Right lobe of liver (tissue), 6 donors: ENCODE measurements around the gene SECISBP2. TPM values are rescaled to one million over a fixed set of nuclear protein-coding genes. Genes with fewer than 3 reads are reported as not detected.

Source experiments
- ATAC-seq, 4 donors: fragments of 200-7000 bp; cut with Tn5 transposase; one replicate each; pipeline ENCODE4 v1.9.1; 2020; ENCODE audit warnings: mild to moderate bottlenecking in 4 of 4, moderate library complexity in 4 of 4
- DNase-seq, 3 donors: peaks; one replicate each; pipeline ENCODE4 v3.0.0-alpha.2; 2020
- H3K27ac ChIP-seq, 3 donors: fragments of 200-600 bp; one replicate each; pipeline ENCODE4 v1.8.0; 2022
- H3K27me3 ChIP-seq, 2 donors: fragments of 200-600 bp; one replicate each; pipeline ENCODE4 v1.8.0; 2022
- H3K36me3 ChIP-seq, 4 donors: fragments of 200-600 bp; sonication (generic) in 1 of 4; one replicate each; pipeline versions ENCODE4 v1.5.1 to v1.8.0; 2017 to 2022; ENCODE audit warnings: control low read depth in 1 of 4
- H3K4me1 ChIP-seq, 4 donors: fragments of 200-600 bp; sonication (generic) in 1 of 4; one replicate each; pipeline versions ENCODE4 v1.5.1 to v1.8.0; 2017 to 2022; ENCODE audit warnings: control low read depth in 1 of 4
- H3K4me3 ChIP-seq, 3 donors: fragments of 200-600 bp; one replicate each; pipeline ENCODE4 v1.8.0; 2022
- H3K9me3 ChIP-seq, 4 donors: fragments of 200-600 bp; sonication (generic) in 1 of 4; one replicate each; pipeline versions ENCODE4 v1.5.1 to v1.8.0; 2017 to 2022; ENCODE audit warnings: control low read depth in 1 of 4
- CTCF ChIP-seq, 4 donors: fragments of 200-600 bp in 3 of 4; fragments of 450-650 bp in 1 of 4; IDR thresholded peaks; one replicate each; pipeline versions ENCODE4 v1.5.1 to v1.8.0; 2016 to 2022; ENCODE audit warnings: antibody characterized with exemption in 4 of 4, mild to moderate bottlenecking in 2 of 4
- POLR2A ChIP-seq: fragments of 450-650 bp; IDR thresholded peaks from one replicate; pipeline ENCODE4 v1.6.1; 2017; ENCODE audit warnings: antibody characterized with exemption, mild to moderate bottlenecking
- WGBS: methylation state at CpG from one replicate; pipeline ENCODE4 v1.1.6; 2018; ENCODE audit warnings: low coverage, low lambda C conversion rate; ENCODE audit not compliant: insufficient coverage; ENCODE audit errors: missing lambda C conversion rate; 5-methylcytosine and 5-hydroxymethylcytosine counted together
- intact Hi-C, 2 donors: fragments of 100-400 bp; cut with DNase I; formaldehyde crosslinking; loops; one replicate each; pipeline versions ENCODE4 v1.11.2 to v1.14.1; 2022
- total RNA-seq, 6 experiments: library from RNA; depleted of rRNA in 2 of 6; stranded (reverse); fragments of >200 nt in 2 of 6; fragmentation: NEBNext Ultra II Directional in 3 of 6; extraction: Animal tissue kit (Norgen Biotek cat#: 25700) in 3 of 6; gene quantifications; one replicate each; pipeline versions ENCODE4 v1.1.0 to v1.2.4, GENCODE V29; 2016 to 2023
- donor health status: DM: no; HTN: yes; CAD: no.
- donor health status: DM: no; HTN: no; CAD: no.
- donor health status: DM: no; HTN: no; CAD: no.
- donor health status: DM: no; HTN: yes; CAD: no.
- donor health status: DM: no; HTN: yes; CAD: no.

Gene SECISBP2
- total RNA-seq, 6 experiments from 2014 or later = 17.3 to 34.2 (median 26.5) TPM

- Histone ChIP-seq H3K4me3 (no peak overlapping the region), H3K9me3 (no peaks in the 10 kb centered on the region), H3K36me3 (peaks cover 0 to 76% (median 29%) of the 10 kb centered on the region in 4 donors), H3K27ac (no peak overlapping the region), H3K27me3 (no peaks in the 10 kb centered on the region), H3K4me1 (no peaks in the 10 kb centered on the region)
- ATAC-seq (no peak), DNase-seq (no peak)
- TF ChIP-seq CTCF (IDR thresholded peaks at IDR 0.05) (no peak), POLR2A (no peak)
- intact Hi-C loops = loop anchor here in 1 of 2 donors (10.0 kb wide), 1 partner anchor 215 kb away; no protein-coding TSS in a partner anchor
These were observed 11.6 kb downstream of the SECISBP2 start for GRCh38 chr9:89329917-89330316.

GRCh38 chr9:89330513-89330912 lies 12.2 kb downstream of the SECISBP2 start:
- no peak for DNase-seq
- ATAC-seq = no peak
- H3K36me3 ChIP-seq = peaks cover 0 to 79% (median 32%) of the 10 kb centered on the region in 4 donors
- H3K4me1 ChIP-seq = no peaks in the 10 kb centered on the region
- WGBS = 96% methylated on average over 5 of the region's 7 CpGs
- no peaks in the 10 kb centered on the region for H3K9me3 ChIP-seq
- no peak overlapping the region for H3K27ac ChIP-seq
- intact Hi-C loops = no loop called here
- H3K27me3 ChIP-seq = no peaks in the 10 kb centered on the region
- no peak for TF ChIP-seq POLR2A
- no peak for TF ChIP-seq CTCF (IDR thresholded peaks at IDR 0.05)
- no peak overlapping the region for H3K4me3 ChIP-seq

GRCh38 chr9:89339807-89340206 lies 21.5 kb downstream of the SECISBP2 start:
- H3K4me3 ChIP-seq = no peak overlapping the region
- H3K27ac ChIP-seq = no peak overlapping the region
- ATAC-seq (no peak), DNase-seq (no peak)
- no peaks in the 10 kb centered on the region for H3K4me1 ChIP-seq
- H3K27me3 ChIP-seq = no peaks in the 10 kb centered on the region
- 81% methylated on average over 2 of the region's 2 CpGs for WGBS
- no peak for TF ChIP-seq CTCF (IDR thresholded peaks at IDR 0.05)
- no peak for TF ChIP-seq POLR2A
- intact Hi-C loops = no loop called here
- no peaks in the 10 kb centered on the region for H3K9me3 ChIP-seq
- peaks cover 0 to 71% (median 21%) of the 10 kb centered on the region in 4 donors for H3K36me3 ChIP-seq

- no peak for DNase-seq
- Histone ChIP-seq H3K4me3 (no peak overlapping the region), H3K9me3 (no peaks in the 10 kb centered on the region), H3K36me3 (peaks cover 0 to 70% (median 18%) of the 10 kb centered on the region in 4 donors), H3K27me3 (no peaks in the 10 kb centered on the region), H3K4me1 (no peaks in the 10 kb centered on the region), H3K27ac (no peak overlapping the region)
- 73% methylated on average over 3 of the region's 3 CpGs for WGBS
- intact Hi-C loops = no loop called here
- ATAC-seq = no peak
- no peak for TF ChIP-seq POLR2A
- no peak for TF ChIP-seq CTCF (IDR thresholded peaks at IDR 0.05)
These were observed 22.0 kb downstream of the SECISBP2 start for GRCh38 chr9:89340332-89340731.

- H3K27me3 ChIP-seq = no peaks in the 10 kb centered on the region
- intact Hi-C loops = no loop called here
- DNase-seq = no peak
- no peak for ATAC-seq
- H3K4me1 ChIP-seq = no peaks in the 10 kb centered on the region
- TF ChIP-seq CTCF (IDR thresholded peaks at IDR 0.05) (no peak), POLR2A (no peak)
- H3K9me3 ChIP-seq = no peaks in the 10 kb centered on the region
- peaks cover 0 to 77% (median 17%) of the 10 kb centered on the region in 4 donors for H3K36me3 ChIP-seq
- H3K4me3 ChIP-seq = no peak overlapping the region
- H3K27ac ChIP-seq = no peak overlapping the region
- WGBS = 93% methylated on average over 6 of the region's 6 CpGs
These were observed 23.9 kb downstream of the SECISBP2 start for GRCh38 chr9:89342213-89342612.
